Tibial artery (tissue), 4 donors: ENCODE results near the gene STK11IP.

ENCODE experiments used
- DNase-seq, 2 donors: peaks; one replicate each; pipeline ENCODE4 v3.0.0-alpha.2; 2019
- H3K27ac ChIP-seq, 2 donors: fragments of 200-600 bp; sonication (generic) in 1 of 2; 1 replicate in 1 of 2; 2 replicates in 1 of 2; pipeline ENCODE4 v1.5.1; 2018 to 2019; ENCODE audit warnings: mild to moderate bottlenecking in 1 of 2
- H3K27me3 ChIP-seq, 2 donors: fragments of 200-600 bp; sonication (generic) in 1 of 2; one replicate each; pipeline versions ENCODE4 v1.5.1 to v1.6.0; 2016 to 2019
- H3K36me3 ChIP-seq, 3 donors: fragments of 200-600 bp; sonication (generic) in 2 of 3; one replicate each; pipeline ENCODE4 v1.5.1; 2016 to 2019; ENCODE audit warnings: mild to moderate bottlenecking in 2 of 3
- H3K4me1 ChIP-seq, 4 donors: fragments of 200-600 bp; sonication (generic) in 2 of 4; 1 replicate in 3 of 4; 2 replicates in 1 of 4; pipeline ENCODE4 v1.5.1; 2016 to 2019
- H3K4me3 ChIP-seq, 2 donors: fragments of 200-600 bp; sonication (generic) in 1 of 2; 1 replicate in 1 of 2; 2 replicates in 1 of 2; pipeline ENCODE4 v1.5.1; 2018 to 2019; ENCODE audit warnings: mild to moderate bottlenecking in 2 of 2
- H3K9me3 ChIP-seq, 3 donors: fragments of 200-600 bp; sonication (generic) in 1 of 3; one replicate each; pipeline ENCODE4 v1.5.1; 2016 to 2019
- intact Hi-C: fragments of 100-400 bp; cut with DNase I; formaldehyde crosslinking; loops from one replicate; pipeline ENCODE4 v1.15.0; 2023; ENCODE audit warnings: low total_unique reads
- TF ChIP-seq, protein P1 (sequence below), 2 experiments: fragments of 200-600 bp in 1 of 2; fragments of 450-650 bp in 1 of 2; IDR thresholded peaks; one replicate each; pipeline ENCODE4 v1.5.1; 2017 to 2019; ENCODE audit warnings: antibody characterized with exemption in 2 of 2, mild to moderate bottlenecking in 1 of 2, moderate library complexity in 1 of 2

Gene STK11IP

DNA sequence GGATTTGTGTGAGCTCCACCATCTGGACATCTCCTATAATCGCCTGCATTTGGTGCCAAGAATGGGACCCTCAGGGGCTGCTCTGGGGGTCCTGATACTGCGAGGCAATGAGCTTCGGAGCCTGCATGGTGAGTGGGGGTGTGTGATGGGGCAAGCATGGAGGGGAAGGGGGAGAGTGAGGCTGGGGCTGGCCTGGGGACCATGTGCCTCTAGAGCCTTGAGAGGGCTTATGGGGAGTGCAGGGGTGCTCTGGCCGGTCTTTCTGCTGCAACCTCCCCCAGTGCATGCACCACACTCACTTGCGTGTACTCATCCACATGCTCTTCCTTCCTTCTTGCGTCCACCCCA lies 7.9 kb downstream of the STK11IP start:
- H3K36me3 ChIP-seq = peaks cover 44 to 94% (median 73%) of the 10 kb centered on the region in 3 donors
- TF ChIP-seq, protein P1, sequence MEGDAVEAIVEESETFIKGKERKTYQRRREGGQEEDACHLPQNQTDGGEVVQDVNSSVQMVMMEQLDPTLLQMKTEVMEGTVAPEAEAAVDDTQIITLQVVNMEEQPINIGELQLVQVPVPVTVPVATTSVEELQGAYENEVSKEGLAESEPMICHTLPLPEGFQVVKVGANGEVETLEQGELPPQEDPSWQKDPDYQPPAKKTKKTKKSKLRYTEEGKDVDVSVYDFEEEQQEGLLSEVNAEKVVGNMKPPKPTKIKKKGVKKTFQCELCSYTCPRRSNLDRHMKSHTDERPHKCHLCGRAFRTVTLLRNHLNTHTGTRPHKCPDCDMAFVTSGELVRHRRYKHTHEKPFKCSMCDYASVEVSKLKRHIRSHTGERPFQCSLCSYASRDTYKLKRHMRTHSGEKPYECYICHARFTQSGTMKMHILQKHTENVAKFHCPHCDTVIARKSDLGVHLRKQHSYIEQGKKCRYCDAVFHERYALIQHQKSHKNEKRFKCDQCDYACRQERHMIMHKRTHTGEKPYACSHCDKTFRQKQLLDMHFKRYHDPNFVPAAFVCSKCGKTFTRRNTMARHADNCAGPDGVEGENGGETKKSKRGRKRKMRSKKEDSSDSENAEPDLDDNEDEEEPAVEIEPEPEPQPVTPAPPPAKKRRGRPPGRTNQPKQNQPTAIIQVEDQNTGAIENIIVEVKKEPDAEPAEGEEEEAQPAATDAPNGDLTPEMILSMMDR (IDR thresholded peaks at IDR 0.05) = no peak
- DNase-seq = no peak
- H3K9me3 ChIP-seq = no peaks in the 10 kb centered on the region
- intact Hi-C loops = no loop called here
- no peaks in the 10 kb centered on the region for H3K4me1 ChIP-seq
- no peak overlapping the region for H3K4me3 ChIP-seq
- no peaks in the 10 kb centered on the region for H3K27me3 ChIP-seq
- H3K27ac ChIP-seq = no peak overlapping the region

DNA sequence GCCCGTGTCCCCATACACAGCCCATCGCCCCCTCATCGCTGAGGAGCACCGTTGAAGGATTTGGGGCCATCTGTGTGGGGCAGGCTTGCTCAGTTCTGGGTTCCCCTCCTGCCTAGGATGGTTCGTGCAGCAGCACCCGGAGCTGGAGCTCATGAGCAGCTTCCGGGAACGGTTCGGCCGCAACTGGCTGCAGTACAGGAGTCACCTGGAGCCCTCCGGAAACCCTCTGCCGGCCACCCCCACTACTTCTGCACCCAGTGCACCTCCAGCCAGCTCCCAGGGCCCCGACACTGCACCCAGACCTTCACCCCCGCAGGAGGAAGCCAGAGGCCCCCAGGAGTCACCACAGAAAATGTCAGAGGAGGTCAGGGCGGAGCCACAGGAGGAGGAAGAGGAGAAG lies 10.3 kb downstream of the STK11IP start:
- intact Hi-C loops = no loop called here
- H3K27ac ChIP-seq = no peak overlapping the region

DNA sequence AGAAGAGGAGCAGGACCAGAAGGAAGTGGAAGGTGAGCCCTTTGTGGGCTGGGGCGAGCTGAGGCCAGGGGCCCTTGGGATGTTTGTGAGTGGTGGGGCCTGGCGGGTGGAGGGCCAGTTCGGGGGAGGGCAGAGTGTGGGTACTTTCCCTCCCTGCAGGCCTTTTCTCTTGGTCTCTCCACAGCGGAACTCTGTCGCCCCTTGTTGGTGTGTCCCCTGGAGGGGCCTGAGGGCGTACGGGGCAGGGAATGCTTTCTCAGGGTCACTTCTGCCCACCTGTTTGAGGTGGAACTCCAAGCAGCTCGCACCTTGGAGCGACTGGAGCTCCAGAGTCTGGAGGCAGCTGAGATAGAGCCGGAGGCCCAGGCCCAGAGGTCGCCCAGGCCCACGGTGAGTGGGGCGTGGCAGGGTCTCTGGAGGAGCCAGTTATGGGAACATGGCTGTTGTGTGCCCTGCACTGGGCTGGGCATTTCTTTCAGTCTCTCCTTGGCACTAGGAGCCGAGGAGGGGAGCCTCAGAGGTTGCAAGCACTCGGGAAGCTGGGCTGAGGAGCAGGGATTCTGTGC lies 10.8 kb downstream of the STK11IP start:
- Histone ChIP-seq H3K9me3 (no peaks in the 10 kb centered on the region), H3K4me1 (no peaks in the 10 kb centered on the region), H3K27me3 (no peaks in the 10 kb centered on the region), H3K4me3 (no peak overlapping the region), H3K36me3 (peaks cover 26 to 95% (median 70%) of the 10 kb centered on the region in 3 donors), H3K27ac (peak overlapping the region in 1 of 2 donors; percentile 59)
- TF ChIP-seq, protein P1 (IDR thresholded peaks at IDR 0.05) = no peak
- intact Hi-C loops = no loop called here
- DNase-seq = no peak

More for the DNA sequence above, 10.3 kb downstream of the STK11IP start:
- H3K27me3 ChIP-seq = no peaks in the 10 kb centered on the region
- H3K36me3 ChIP-seq = peaks cover 26 to 98% (median 73%) of the 10 kb centered on the region in 3 donors
- TF ChIP-seq, protein P1 (IDR thresholded peaks at IDR 0.05) = no peak
- no peaks in the 10 kb centered on the region for H3K9me3 ChIP-seq
- H3K4me3 ChIP-seq = no peak overlapping the region
- peak in 1 of 2 donors; percentile 60 for DNase-seq
- H3K4me1 ChIP-seq = no peaks in the 10 kb centered on the region

DNA sequence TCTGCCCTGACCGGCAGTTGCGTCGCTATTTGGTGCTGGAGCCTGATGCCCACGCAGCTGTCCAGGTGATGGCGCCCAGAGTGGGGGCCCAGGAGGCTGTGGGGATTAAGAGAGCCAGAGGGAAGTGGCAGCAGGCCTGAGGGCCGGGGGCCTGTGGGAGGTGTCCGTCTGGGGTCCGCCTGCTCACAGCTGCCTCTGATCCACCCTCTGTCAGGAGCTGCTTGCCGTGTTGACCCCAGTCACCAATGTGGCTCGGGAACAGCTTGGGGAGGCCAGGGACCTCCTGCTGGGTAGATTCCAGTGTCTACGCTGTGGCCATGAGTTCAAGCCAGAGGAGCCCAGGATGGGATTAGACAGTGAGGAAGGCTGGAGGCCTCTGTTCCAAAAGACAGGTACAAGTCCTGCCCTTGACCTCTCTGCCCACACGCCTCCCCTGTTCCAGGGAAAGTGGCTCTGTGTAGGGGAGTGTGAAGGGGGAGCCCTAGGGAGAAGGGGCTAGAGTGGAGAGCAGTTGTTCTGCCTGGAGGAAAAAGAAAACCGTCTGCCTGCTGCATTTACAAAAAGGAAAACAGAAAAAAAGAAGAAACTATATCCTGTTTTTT lies 11.6 kb downstream of the STK11IP start:
- peak overlapping the region; percentile 25 to 59 for H3K27ac ChIP-seq
- H3K4me1 ChIP-seq = no peaks in the 10 kb centered on the region
- TF ChIP-seq, protein P1 (IDR thresholded peaks at IDR 0.05) = no peak
- peak in 1 of 2 donors; percentile 63 for DNase-seq
- H3K36me3 ChIP-seq = peaks cover 33 to 95% (median 70%) of the 10 kb centered on the region in 3 donors
- intact Hi-C loops = no loop called here
- H3K9me3 ChIP-seq = no peaks in the 10 kb centered on the region
- no peaks in the 10 kb centered on the region for H3K27me3 ChIP-seq
- H3K4me3 ChIP-seq = no peak overlapping the region

DNA sequence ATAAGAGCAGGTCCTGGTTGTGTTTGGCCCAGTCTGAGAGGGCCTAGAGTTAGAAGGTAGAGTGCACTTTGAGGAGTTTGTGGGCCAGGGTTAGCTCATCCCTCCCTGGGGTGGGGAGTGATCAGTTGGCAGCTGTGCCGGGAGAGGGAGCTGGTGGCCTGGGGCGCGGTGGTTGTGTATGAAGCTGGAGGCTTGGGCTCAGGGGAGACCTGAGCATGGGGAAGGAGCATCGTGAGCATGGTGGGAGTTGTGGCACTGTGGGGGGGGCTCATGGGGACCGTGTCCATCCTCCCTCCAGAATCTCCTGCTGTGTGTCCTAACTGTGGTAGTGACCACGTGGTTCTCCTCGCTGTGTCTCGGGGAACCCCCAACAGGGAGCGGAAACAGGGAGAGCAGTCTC lies 13.6 kb downstream of the STK11IP start:
- no peaks in the 10 kb centered on the region for H3K27me3 ChIP-seq
- TF ChIP-seq, protein P1 (IDR thresholded peaks at IDR 0.05) = no peak
- H3K4me3 ChIP-seq = no peak overlapping the region
- no peaks in the 10 kb centered on the region for H3K4me1 ChIP-seq
- no peak overlapping the region for H3K27ac ChIP-seq
- DNase-seq = peak in 1 of 2 donors; percentile 60
- H3K9me3 ChIP-seq = no peaks in the 10 kb centered on the region
- peaks cover 40 to 95% (median 77%) of the 10 kb centered on the region in 3 donors for H3K36me3 ChIP-seq
- intact Hi-C loops = no loop called here
